Fibroblast of lung (primary cell): Measurements from ENCODE around the gene DCTN2.

Experiments
- CTCF ChIP-seq, 2 donors: IDR thresholded peaks in 1 of 2; conservative IDR thresholded peaks in 1 of 2; 1 replicate in 1 of 2; 2 replicates in 1 of 2; pipeline ENCODE4 v1.5.1; 2011 to 2012; ENCODE audit warnings: low read length in 2 of 2, control low read depth in 1 of 2, inconsistent platforms in 1 of 2, low read depth in 1 of 2, mild to moderate bottlenecking in 1 of 2
- EZH2 ChIP-seq: IDR thresholded peaks from 2 replicates; pipeline ENCODE4 v1.5.1; 2012; ENCODE audit warnings: low read length, control low read depth, mild to moderate bottlenecking; ENCODE audit errors: missing control alignments

- no peak for TF ChIP-seq CTCF (conservative IDR thresholded peaks at IDR 0.05 in 1 of 2, IDR thresholded peaks at IDR 0.05 in 1 of 2; ENCODE audit: low read depth in 1 of 2, low read length in 2 of 2)
- TF ChIP-seq EZH2, result no peak
These were observed 23.0 kb downstream of the DCTN2 start for GRCh38 chr12:57523706-57524614.
